NCI-H2029 treated with DMSO at 0.1 percent for 48 hours (cell line): ENCODE results near the gene RUNDC3A.

Source experiments
- DNase-seq: peaks from one replicate; lab custom pipeline; 2025; lab: John Stamatoyannopoulos, UW

Gene RUNDC3A

GRCh38 chr17:44308320-44308818 lies at the start of gene RUNDC3A:
RUNDC3A (plus strand) TSS chr17:44308601; CDS start chr17:44308833, 232 bp downstream.
- peak; percentile 8 for DNase-seq

- no peak for DNase-seq
Measured at GRCh38 chr17:44258811-44259351, 49.5 kb upstream of the RUNDC3A start.

- no peak for DNase-seq
Measured at GRCh38 chr17:44260296-44260695, 48.1 kb upstream of the RUNDC3A start.

GRCh38 chr17:44262654-44263225 lies 45.7 kb upstream of the RUNDC3A start:
- no peak for DNase-seq

- DNase-seq = no peak
Measured at GRCh38 chr17:44263345-44263902, 45.0 kb upstream of the RUNDC3A start.

DNA sequence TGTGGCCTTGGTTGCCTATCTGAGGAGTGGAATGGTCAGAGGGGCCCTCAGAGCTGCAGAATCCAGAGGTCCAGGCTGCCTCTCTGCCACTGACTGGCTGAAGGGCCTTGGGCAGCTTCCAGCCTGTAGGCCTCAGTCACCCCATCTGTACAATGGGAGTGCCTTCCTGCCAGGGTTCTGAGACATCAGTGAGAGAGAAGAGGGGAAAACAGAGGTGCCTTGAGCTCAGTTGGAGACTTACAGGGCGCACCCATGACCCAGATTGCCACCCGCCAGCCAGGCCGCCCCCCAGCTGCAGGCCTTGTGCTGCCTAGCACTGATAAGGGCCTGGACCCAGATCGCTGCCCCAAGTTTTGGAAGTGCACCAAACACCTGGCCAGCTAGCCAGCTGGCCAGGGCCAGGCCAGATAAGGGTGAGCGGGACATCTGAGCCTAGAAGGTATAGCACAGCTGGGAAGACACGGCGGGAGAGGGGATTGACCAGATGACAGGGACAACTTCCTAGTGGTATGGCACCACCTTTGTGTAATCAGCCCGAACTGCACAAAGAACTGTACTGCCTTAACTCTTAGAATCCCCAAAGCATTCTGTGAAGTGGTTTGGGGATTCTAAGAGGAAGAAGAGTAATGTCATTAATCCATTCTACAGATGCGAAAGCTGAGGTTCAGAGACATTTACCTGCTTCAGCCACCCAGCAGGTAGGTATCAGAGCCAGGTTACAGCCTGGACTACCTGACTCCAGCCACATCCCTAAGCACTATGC lies 41.8 kb upstream of the RUNDC3A start:
- DNase-seq = no peak

- no peak for DNase-seq
Measured at GRCh38 chr17:44267165-44267455, 41.3 kb upstream of the RUNDC3A start.

DNA sequence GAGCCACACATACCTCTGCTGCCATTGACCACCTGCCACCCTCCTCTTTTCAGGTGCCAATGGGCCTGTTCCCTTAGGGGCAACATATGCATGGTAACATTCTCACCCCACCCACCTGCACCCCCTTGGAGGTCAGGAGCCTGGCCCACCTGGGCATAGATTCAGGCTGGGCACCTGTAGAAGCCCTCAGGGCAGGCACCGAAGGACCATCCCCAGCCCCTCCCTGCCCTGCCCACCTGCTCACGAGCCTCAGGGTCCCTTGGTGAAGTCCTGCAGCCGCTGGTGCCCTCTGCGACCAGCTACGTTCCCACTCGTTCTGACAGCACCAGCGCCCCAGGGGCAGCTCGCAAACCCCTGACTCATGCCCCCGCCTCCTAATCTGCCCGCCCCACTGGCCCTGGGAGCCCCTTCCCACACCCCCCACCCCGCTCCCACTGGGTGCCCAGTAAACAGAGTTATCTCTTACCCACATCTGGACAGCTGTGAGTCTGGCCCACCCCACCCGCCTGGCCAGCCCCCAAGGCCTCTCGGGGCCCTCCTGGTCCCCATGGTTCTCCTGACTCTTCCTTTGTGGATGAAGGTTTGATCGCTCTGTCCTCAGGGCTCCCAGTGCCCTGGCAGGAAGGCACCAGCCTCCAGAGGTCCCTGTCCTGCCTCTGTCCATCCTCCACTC lies 40.4 kb upstream of the RUNDC3A start, which contains the start of gene SLC4A1:
SLC4A1 (minus strand) TSS at position 318 of the 673 bp plus-strand sequence. CDS start 5,269 bp downstream, outside the sequence.
- DNase-seq = no peak

GRCh38 chr17:44268709-44269534 lies 39.5 kb upstream of the RUNDC3A start:
- no peak for DNase-seq

DNA sequence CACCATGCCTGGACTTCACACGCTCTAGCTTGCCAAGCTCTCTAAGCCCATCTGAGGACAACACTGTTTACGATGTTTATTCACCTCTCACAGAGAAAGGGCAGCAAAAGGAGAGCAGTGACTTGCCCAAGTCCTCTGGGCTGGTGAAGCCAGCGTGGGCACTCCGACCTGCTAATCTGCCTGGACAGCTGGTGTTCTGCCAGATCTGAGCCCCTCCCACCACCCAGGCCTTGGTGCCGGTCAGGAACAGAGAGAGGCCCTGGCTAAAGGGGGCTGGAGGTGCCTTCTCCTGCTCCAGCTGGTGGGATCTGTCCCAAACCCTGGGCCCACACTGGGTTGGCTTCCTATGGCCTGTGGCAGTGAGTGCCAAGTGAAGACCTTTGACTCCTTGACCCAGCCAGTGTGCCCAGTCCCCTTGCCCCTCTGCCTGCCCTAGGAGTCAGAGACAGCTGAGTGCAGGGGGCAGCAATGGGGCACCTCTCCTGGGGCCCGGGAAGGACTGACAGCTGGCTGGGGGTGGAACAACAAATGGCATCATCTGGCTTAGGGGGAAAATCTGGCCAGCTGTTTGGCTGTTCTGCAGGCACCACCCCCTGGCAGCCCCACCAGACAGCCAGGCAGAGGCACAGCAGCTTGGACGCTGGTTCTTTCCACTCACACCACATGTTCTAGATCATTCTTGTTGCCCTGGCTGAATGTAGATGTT lies 38.7 kb upstream of the RUNDC3A start:
- no peak for DNase-seq

GRCh38 chr17:44272321-44272951 lies 36.0 kb upstream of the RUNDC3A start:
- no peak for DNase-seq

- no peak for DNase-seq
Measured at GRCh38 chr17:44272954-44273353, 35.4 kb upstream of the RUNDC3A start.

- DNase-seq = no peak
Measured at GRCh38 chr17:44273607-44274006, 34.8 kb upstream of the RUNDC3A start.

DNA sequence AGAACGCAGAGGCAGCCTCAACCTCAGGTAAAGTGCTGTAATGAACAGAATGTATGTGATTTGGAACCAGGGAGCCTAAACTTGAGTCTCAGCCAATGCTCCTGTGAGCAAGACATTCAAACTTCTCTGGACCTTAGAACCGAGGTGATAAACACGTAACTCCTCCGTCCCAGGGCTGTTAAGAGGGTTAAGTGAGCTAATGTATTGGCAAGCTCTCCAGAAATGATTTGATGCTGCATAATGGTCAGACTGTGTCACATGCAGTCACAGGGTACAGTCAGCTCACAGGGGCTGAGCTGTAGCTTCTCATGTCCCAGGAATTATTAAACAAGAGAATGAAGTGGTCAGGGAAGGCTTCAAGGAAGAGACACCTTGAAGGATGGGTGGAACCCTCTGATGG lies 30.4 kb upstream of the RUNDC3A start:
- no peak for DNase-seq

GRCh38 chr17:44279346-44279665 lies 29.1 kb upstream of the RUNDC3A start:
- no peak for DNase-seq

DNA sequence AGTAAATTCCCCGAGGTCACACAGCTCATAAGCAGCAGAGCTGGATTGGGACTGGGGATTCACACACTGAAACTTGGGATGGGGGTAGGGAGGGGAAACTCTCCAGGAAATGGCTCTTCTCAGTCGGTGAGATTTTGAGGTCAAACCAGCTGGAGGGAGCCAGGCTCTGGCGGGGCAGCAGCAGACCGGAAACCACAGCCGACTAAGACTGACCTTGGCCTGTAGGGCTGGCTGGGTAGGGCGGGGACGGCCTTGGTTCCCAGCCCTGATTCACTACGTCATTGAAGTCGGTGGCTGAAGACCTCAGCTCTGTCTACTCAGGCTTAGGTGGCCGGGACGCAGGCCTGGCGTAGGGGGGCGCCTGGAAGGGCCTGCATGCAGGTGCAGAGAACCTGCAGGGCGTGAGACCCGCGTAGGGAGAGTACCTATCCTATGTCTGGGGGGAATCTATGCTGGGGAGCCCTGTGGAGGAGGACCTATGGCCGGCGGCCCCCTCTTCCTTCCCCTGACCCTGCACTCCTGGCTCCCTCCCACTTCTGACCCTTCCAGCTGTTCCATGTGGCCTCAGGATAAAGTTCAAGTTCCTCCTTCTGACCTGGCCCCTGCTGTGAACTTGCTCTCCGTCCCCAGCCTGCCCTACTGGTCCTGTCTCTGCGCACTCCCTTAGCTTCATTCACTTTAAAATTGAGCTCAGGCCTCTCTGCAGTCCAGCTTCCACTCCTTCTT lies 28.6 kb upstream of the RUNDC3A start:
- DNase-seq = no peak

- no peak for DNase-seq
Measured at GRCh38 chr17:44280392-44280937, 27.9 kb upstream of the RUNDC3A start.

GRCh38 chr17:44281570-44281969 lies 26.8 kb upstream of the RUNDC3A start:
- no peak for DNase-seq

DNA sequence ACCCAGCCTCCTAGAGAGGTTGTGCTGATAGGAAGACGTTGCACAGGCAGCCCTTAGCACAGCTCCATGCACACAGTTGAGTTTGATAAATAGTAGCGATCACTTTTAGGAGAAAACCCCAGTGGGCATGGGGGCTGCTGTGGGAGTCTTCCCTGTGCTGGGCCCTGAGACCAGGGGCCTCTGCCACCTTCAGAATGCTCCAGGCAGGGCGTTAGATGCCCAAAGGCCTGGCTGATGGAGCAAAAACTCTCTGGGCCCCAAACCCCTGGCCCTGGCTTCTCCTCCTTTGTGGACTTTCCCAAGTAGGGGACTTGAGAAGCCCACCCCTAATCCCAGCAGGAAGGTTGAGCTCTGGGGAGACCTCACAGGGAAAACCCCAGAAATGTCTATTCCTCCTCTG lies 26.1 kb upstream of the RUNDC3A start:
- no peak for DNase-seq
